GM12878 (cell line): ENCODE results near the gene NEXN. TPM values are rescaled to one million over a fixed set of nuclear protein-coding genes. Genes with fewer than 3 reads are reported as not detected.
A peak's percentile ranks its signal among the peaks of the same experiment; 100 is the strongest.

Experiments
- ATAC-seq: fragments of 200-7000 bp; cut with Tn5 transposase; 3 replicates; pipeline ENCODE4 v1.9.1; 2020; ENCODE audit warnings: mild to moderate bottlenecking, moderate library complexity
- BruUV-seq: library from RNA; stranded (reverse); fragments of 400-500 nt; replicated peaks from 2 replicates; lab custom pipeline; 2021; lab: Mats Ljungman, UMichigan
- CTCF ChIA-PET: fragments of 300-600 bp; sonication (Branson Sonifier 250); formaldehyde crosslinking; extraction: SDS; loops from one replicate; lab custom pipeline; 2021; ENCODE audit warnings: inconsistent platforms; lab: Yijun Ruan, JAX
- POLR2A ChIA-PET: fragments of 350-600 bp; formaldehyde crosslinking; extraction: SDS; loops from one replicate; lab custom pipeline; 2021; ENCODE audit warnings: inconsistent platforms; lab: Charles Lee
- RAD21 ChIA-PET: fragments of 300-600 bp; sonication (Branson Sonifier 250); formaldehyde crosslinking; loops from one replicate; lab custom pipeline; 2023; ENCODE audit warnings: antibody characterized with exemption; ENCODE audit not compliant: unreplicated experiment; lab: Charles Lee
- SMC1A ChIA-PET: fragments of 300-600 bp; sonication (Branson Sonifier 250); formaldehyde crosslinking; loops from one replicate; lab custom pipeline; 2023; ENCODE audit not compliant: unreplicated experiment, uncharacterized antibody; lab: Charles Lee
- DNase-seq: peaks from one replicate; pipeline ENCODE4 v3.0.0-alpha.2; 2011; ENCODE audit warnings: low read depth, low spot score
- FAIRE-seq: peaks from 3 replicates; lab custom pipeline; 2011; peaks lifted over from hg19 to GRCh38; lab: Jason Lieb, UNC
- H2AFZ ChIP-seq: 2 replicates; pipeline ENCODE4 v1.6.0; 2011; ENCODE audit warnings: low read depth, low read length, control low read depth; ENCODE audit not compliant: control insufficient read depth
- H3K27ac ChIP-seq: 2 replicates; pipeline ENCODE4 v1.5.1; 2011; ENCODE audit warnings: control low read depth; ENCODE audit not compliant: control insufficient read depth, insufficient read depth
- H3K27me3 ChIP-seq, 2 experiments: replicated peaks in 1 of 2; 2 replicates each; pipeline versions ENCODE4 v1.6.0 to v1.6.1; 2011; ENCODE audit warnings: low read length in 1 of 2; ENCODE audit not compliant: control insufficient read depth in 2 of 2, insufficient read depth in 2 of 2
- H3K36me3 ChIP-seq, 2 experiments: 2 replicates each; pipeline ENCODE4 v1.5.1; 2011; ENCODE audit warnings: low read length in 1 of 2; ENCODE audit not compliant: control insufficient read depth in 2 of 2, insufficient read depth in 2 of 2
- H3K4me1 ChIP-seq: 2 replicates; pipeline ENCODE4 v1.6.1; 2011; ENCODE audit warnings: mild to moderate bottlenecking, low read length, moderate library complexity, mixed read lengths; ENCODE audit not compliant: control insufficient read depth, insufficient read depth
- H3K4me2 ChIP-seq: 2 replicates; pipeline ENCODE4 v1.6.0; 2011; ENCODE audit warnings: control low read depth; ENCODE audit not compliant: control insufficient read depth, insufficient read depth
- H3K4me3 ChIP-seq: fragments of 200-600 bp; sonication (generic); 2 replicates; pipeline ENCODE4 v1.5.1; 2016
- H3K79me2 ChIP-seq: 2 replicates; pipeline ENCODE4 v1.6.0; 2011; ENCODE audit warnings: low read length; ENCODE audit not compliant: control insufficient read depth, insufficient read depth
- H3K9ac ChIP-seq: 2 replicates; pipeline ENCODE4 v1.8.0; 2011; ENCODE audit warnings: low read length, control low read depth, mixed read lengths; ENCODE audit not compliant: control insufficient read depth, insufficient read depth
- H3K9me3 ChIP-seq: replicated peaks from 3 replicates; pipeline ENCODE4 v1.5.1; 2011; ENCODE audit warnings: mild to moderate bottlenecking, low read length; ENCODE audit not compliant: control insufficient read depth, insufficient read depth
- H4K20me1 ChIP-seq: 2 replicates; pipeline ENCODE4 v1.6.0; 2011; ENCODE audit not compliant: control insufficient read depth, insufficient read depth
- ASH2L ChIP-seq: fragments of 300-600, 200-600 bp; sonication (generic); IDR thresholded peaks from 2 replicates; pipeline ENCODE4 v1.6.1; 2017; ENCODE audit warnings: low read depth, mild to moderate bottlenecking, borderline replicate concordance
- ATF7 ChIP-seq: fragments of 450-650 bp; IDR thresholded peaks from 2 replicates; pipeline ENCODE4 v1.6.1; 2016; ENCODE audit warnings: low read depth, mild to moderate bottlenecking
- MTA2 ChIP-seq: fragments of 450-650 bp; IDR thresholded peaks from 2 replicates; pipeline ENCODE4 v1.6.1; 2016; ENCODE audit warnings: low read depth, mild to moderate bottlenecking, moderate library complexity
- NR2F1 ChIP-seq: fragments of 450-650 bp; conservative IDR thresholded peaks from 2 replicates; pipeline ENCODE4 v1.6.1; 2017; ENCODE audit warnings: mild to moderate bottlenecking
- POLR2A ChIP-seq: IDR thresholded peaks from 2 replicates; pipeline ENCODE4 v1.6.1; 2011; ENCODE audit warnings: low read depth, mild to moderate bottlenecking, low read length
- RUNX3 ChIP-seq: IDR thresholded peaks from 2 replicates; pipeline ENCODE4 v1.6.1; 2012; ENCODE audit warnings: low read length, inconsistent platforms
- SRF ChIP-seq, 2 experiments: IDR thresholded peaks; 2 replicates each; pipeline ENCODE4 v1.6.1; 2011; ENCODE audit warnings: low read depth in 2 of 2, low read length in 2 of 2, mild to moderate bottlenecking in 1 of 2, moderate library complexity in 1 of 2
- ZBED1 ChIP-seq: IDR thresholded peaks from 2 replicates; pipeline ENCODE4 v1.6.1; 2016; ENCODE audit warnings: borderline replicate concordance
- in situ Hi-C: fragments of 300-500 bp; cut with MboI; formaldehyde crosslinking; loops from 9 replicates; pipeline ENCODE4 v1.14.3; 2018; ENCODE audit warnings: mixed read lengths
- intact Hi-C: fragments of 100-400 bp; cut with micrococcal nuclease; formaldehyde crosslinking; loops from one replicate; pipeline ENCODE4 v1.14.2; 2022; ENCODE audit not compliant: unreplicated experiment
- polyA plus RNA-seq, 11 experiments: library from polyadenylated mRNA; depleted of rRNA in 4 of 11; unstranded in 6 of 11; stranded (reverse) in 5 of 11; fragments of >200 nt; fragmentation: Nextera tagmentation in 4 of 11; fragmentation: Illumina TruSeq in 1 of 11; extraction: Ambion mirVana in 4 of 11; extraction: Trizol in 1 of 11; gene quantifications; 1 replicate in 1 of 11; 2 replicates in 10 of 11; pipeline versions ENCODE4 v1.2.1 to v1.2.3, GENCODE V29; 2011 to 2016; ENCODE audit warnings: inconsistent platforms in 2 of 11, missing spikeins in 2 of 11, low read depth in 1 of 11
- total RNA-seq, 4 experiments: library from RNA; depleted of rRNA in 3 of 4; stranded (reverse); fragments of >200 nt in 3 of 4; fragmentation: Illumina TruSeq in 1 of 4; extraction: Trizol in 1 of 4; gene quantifications; 2 replicates each; pipeline versions ENCODE4 v1.2.1 to v1.2.3, GENCODE V29; 2013 to 2021
- TF ChIP-seq, protein P1 (sequence below): fragments of 450-650 bp; IDR thresholded peaks from 2 replicates; pipeline ENCODE4 v1.6.1; 2017; ENCODE audit warnings: low read depth, mild to moderate bottlenecking, moderate library complexity
- TF ChIP-seq, protein P2 (sequence below): fragments of 450-650 bp; IDR thresholded peaks from 2 replicates; pipeline ENCODE4 v1.6.1; 2017; ENCODE audit warnings: antibody characterized with exemption, mild to moderate bottlenecking, moderate library complexity

Gene NEXN
- total and polyA plus RNA-seq, 10 of the 15 experiments (the other 5 are each of a cell fraction or from before 2014, with no cell fraction given): 2.5 to 46.6 (median 15.4) TPM

DNA sequence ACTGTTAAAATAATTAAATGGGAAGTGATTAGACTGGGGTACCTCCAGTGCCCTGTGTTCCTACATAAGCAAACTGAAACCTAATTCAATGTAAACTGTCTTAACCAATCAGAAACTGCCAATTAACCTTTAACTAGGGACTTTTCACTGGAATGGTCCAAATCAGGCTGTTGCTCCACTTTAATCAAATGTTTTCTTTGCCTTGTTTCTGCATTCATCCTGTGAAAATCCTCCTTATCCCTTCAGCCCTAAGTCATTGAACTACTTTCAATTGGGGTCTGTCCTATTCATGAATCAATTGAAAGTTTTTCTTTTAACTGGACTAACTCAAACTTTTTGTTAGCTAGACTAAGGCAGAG is 95.6 kb downstream of the NEXN start:
- H2AFZ ChIP-seq: no peak overlapping the region
- H3K4me3 ChIP-seq: no peak overlapping the region
- H3K9me3 ChIP-seq: no peaks in the 10 kb centered on the region; the same call in 2 of the 3 replicates
- RAD21 ChIA-PET: interaction anchor here (1.0 kb wide), 1 partner anchor 131 kb away, joined by 5 read pairs; no protein-coding TSS in a partner anchor
- FAIRE-seq: no peak
- CTCF ChIA-PET: interaction anchor here (2.1 kb wide), 1 partner anchor 21 kb away, joined by 7 read pairs; the partner anchor contains the start of gene DNAJB4
- in situ Hi-C loops: no loop called here
- intact Hi-C loops: no loop called here
- POLR2A ChIA-PET: interaction anchor here (0.6 to 1.4 kb wide), 2 partner anchors 21 to 24 kb away, joined by 3 read pairs; partner anchors contain the start of gene DNAJB4
- ATAC-seq: no peak
- no peaks in the 10 kb centered on the region for H3K27me3 ChIP-seq
- H3K9ac ChIP-seq: no peak overlapping the region
- H3K4me1 ChIP-seq: no peaks in the 10 kb centered on the region
- no peak overlapping the region for H3K4me2 ChIP-seq
- no peak for TF ChIP-seq ASH2L
- TF ChIP-seq NR2F1: peak; percentile 58; the same call in 1 of the 2 replicates
- TF ChIP-seq RUNX3: no peak
- no peak for TF ChIP-seq POLR2A
- no peak for TF ChIP-seq ZBED1
- TF ChIP-seq ATF7: no peak
- no peak for TF ChIP-seq SRF (IDR thresholded peaks at IDR 0.05; ENCODE audit: low read depth in 2 of 2, low read length in 2 of 2)
- TF ChIP-seq, protein P1, sequence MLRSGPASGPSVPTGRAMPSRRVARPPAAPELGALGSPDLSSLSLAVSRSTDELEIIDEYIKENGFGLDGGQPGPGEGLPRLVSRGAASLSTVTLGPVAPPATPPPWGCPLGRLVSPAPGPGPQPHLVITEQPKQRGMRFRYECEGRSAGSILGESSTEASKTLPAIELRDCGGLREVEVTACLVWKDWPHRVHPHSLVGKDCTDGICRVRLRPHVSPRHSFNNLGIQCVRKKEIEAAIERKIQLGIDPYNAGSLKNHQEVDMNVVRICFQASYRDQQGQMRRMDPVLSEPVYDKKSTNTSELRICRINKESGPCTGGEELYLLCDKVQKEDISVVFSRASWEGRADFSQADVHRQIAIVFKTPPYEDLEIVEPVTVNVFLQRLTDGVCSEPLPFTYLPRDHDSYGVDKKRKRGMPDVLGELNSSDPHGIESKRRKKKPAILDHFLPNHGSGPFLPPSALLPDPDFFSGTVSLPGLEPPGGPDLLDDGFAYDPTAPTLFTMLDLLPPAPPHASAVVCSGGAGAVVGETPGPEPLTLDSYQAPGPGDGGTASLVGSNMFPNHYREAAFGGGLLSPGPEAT: 0 out of 2 replicates have a peak, but pooled peaks have one; percentile 36
- TF ChIP-seq, protein P2, sequence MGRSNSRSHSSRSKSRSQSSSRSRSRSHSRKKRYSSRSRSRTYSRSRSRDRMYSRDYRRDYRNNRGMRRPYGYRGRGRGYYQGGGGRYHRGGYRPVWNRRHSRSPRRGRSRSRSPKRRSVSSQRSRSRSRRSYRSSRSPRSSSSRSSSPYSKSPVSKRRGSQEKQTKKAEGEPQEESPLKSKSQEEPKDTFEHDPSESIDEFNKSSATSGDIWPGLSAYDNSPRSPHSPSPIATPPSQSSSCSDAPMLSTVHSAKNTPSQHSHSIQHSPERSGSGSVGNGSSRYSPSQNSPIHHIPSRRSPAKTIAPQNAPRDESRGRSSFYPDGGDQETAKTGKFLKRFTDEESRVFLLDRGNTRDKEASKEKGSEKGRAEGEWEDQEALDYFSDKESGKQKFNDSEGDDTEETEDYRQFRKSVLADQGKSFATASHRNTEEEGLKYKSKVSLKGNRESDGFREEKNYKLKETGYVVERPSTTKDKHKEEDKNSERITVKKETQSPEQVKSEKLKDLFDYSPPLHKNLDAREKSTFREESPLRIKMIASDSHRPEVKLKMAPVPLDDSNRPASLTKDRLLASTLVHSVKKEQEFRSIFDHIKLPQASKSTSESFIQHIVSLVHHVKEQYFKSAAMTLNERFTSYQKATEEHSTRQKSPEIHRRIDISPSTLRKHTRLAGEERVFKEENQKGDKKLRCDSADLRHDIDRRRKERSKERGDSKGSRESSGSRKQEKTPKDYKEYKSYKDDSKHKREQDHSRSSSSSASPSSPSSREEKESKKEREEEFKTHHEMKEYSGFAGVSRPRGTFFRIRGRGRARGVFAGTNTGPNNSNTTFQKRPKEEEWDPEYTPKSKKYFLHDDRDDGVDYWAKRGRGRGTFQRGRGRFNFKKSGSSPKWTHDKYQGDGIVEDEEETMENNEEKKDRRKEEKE: no peak
- TF ChIP-seq MTA2: peak; percentile 42; the same call in 1 of the 2 replicates
- no peak for DNase-seq
- no TSS peak for BruUV-seq
- peaks cover 30% of the 10 kb centered on the region for H3K79me2 ChIP-seq
- SMC1A ChIA-PET: interaction anchor here (1.0 to 1.5 kb wide), 4 partner anchors 16 to 237 kb away, joined by 3 to 6 read pairs (median 4); partner anchors contain the start of gene DNAJB4
- no peaks in the 10 kb centered on the region for H4K20me1 ChIP-seq
- H3K36me3 ChIP-seq: no peaks in the 10 kb centered on the region
- H3K27ac ChIP-seq: no peak overlapping the region
